ENCODE data around the gene RNF135.
A peak's percentile ranks its signal among the peaks of the same experiment; 100 is the strongest.
"Not testable (repeated sequence)": the region's sequence is repeated elsewhere in the genome, so short reads cannot be mapped to it uniquely, and the experiment has no call there.

RNF135 gene

GRCh38 chr17:30954046-30954830, 16.6 kb upstream of the RNF135 start:
- DNase-seq (ENCODE audit: low read depth in 2 of 2): no peak

GRCh38 chr17:30956764-30957374, 14.0 kb upstream of the RNF135 start:
- no peak for DNase-seq (ENCODE audit: low read depth in 2 of 2)

GRCh38 chr17:30957741-30958140, 13.1 kb upstream of the RNF135 start:
- DNase-seq (ENCODE audit: low read depth in 2 of 2): no peak

GRCh38 chr17:30958187-30958586, 12.7 kb upstream of the RNF135 start:
- no peak for DNase-seq (ENCODE audit: low read depth in 2 of 2)

- DNase-seq (ENCODE audit: low read depth in 2 of 2): no peak
These were observed 9.3 kb upstream of the RNF135 start for GRCh38 chr17:30961209-30962188.

- DNase-seq (ENCODE audit: low read depth in 2 of 2): not testable (repeated sequence)
These were observed 6.5 kb upstream of the RNF135 start for GRCh38 chr17:30964312-30964711.

GRCh38 chr17:30964876-30965275, 6.0 kb upstream of the RNF135 start:
- DNase-seq (ENCODE audit: low read depth in 2 of 2): no peak

- DNase-seq (ENCODE audit: low read depth in 2 of 2): no peak
These were observed 5.2 kb upstream of the RNF135 start for GRCh38 chr17:30965686-30966085.

GRCh38 chr17:30967911-30968310, 2.9 kb upstream of the RNF135 start:
- not testable (repeated sequence) for DNase-seq (ENCODE audit: low read depth in 2 of 2)

GRCh38 chr17:30969989-30970830, 629 bp upstream of the RNF135 start:
- DNase-seq (ENCODE audit: low read depth in 2 of 2): peak in 1 of 2 donors; percentile 9

- DNase-seq (ENCODE audit: low read depth in 2 of 2): no peak
These were observed 4.4 kb downstream of the RNF135 start for GRCh38 chr17:30975042-30975820.

- DNase-seq (ENCODE audit: low read depth in 2 of 2): not testable (repeated sequence)
These were observed 9.1 kb downstream of the RNF135 start for GRCh38 chr17:30979919-30980318.

GRCh38 chr17:30981531-30982519, 11.0 kb downstream of the RNF135 start:
- no peak for DNase-seq (ENCODE audit: low read depth in 2 of 2)

GRCh38 chr17:30982855-30983254, 12.0 kb downstream of the RNF135 start:
- no peak for DNase-seq (ENCODE audit: low read depth in 2 of 2)

GRCh38 chr17:30990458-30990857, 19.6 kb downstream of the RNF135 start:
- no peak for DNase-seq (ENCODE audit: low read depth in 2 of 2)

- no peak for DNase-seq (ENCODE audit: low read depth in 2 of 2)
These were observed 21.7 kb downstream of the RNF135 start for GRCh38 chr17:30992551-30992950.

GRCh38 chr17:30995347-30995746, 24.5 kb downstream of the RNF135 start:
- no peak for DNase-seq (ENCODE audit: low read depth in 2 of 2)

GRCh38 chr17:30996486-30996885, 25.6 kb downstream of the RNF135 start:
- DNase-seq (ENCODE audit: low read depth in 2 of 2): no peak

GRCh38 chr17:30997270-30997669, 26.4 kb downstream of the RNF135 start:
- DNase-seq (ENCODE audit: low read depth in 2 of 2): no peak

Data from stimulated activated CD4-positive, alpha-beta T cell treated with anti-CD3 and anti-CD28 coated beads, Interleukin-1b, Interleukin-23, amount 100 ng/mL, for 4 hours (primary cell).